ENCODE data around the gene RAD51B. TPM values are rescaled to one million over a fixed set of nuclear protein-coding genes. Genes with fewer than 3 reads are reported as not detected.

RAD51B gene
- total and polyA plus RNA-seq, 2 of the 13 experiments (the other 11 are each of a cell fraction or from before 2014, with no cell fraction given), result 7.0 to 9.5 TPM

DNA sequence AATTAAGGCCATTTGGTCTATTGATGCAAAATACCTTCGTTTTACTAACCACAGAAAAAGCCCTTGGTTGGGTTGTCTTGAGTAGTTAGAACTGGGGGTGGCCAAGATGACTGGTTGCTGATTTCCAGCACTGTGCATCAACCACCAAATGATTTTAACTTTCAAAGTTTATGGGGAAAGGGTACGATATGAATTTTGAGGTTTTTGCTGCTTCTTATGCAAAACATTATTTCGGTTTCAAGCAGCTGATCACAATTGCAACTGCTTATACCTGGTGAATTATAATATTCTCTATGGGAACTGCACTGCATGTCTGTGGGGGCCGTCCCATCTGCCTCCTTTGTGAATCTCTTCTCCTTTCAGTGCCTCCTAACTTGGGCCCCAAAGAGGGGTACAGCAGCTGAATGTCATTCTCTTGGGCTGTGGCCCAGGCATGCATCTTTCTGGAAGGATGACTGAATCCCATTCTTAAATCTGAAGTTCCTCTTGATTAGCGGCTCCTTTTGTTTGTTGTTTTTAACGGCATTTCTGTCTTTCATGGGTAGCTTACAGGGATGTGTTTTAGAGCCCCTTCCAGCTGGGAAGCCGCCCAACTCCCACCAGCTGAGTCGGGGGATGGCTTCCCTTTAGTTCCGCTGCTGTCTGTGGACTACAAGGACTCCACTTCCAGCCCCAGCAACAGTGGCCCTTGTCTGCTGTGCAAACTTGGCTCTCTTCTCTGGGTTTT, 493.5 kb downstream of the RAD51B start (continued):
- TF ChIP-seq ZNF460 (CRISPR knock-in tag; IDR thresholded peaks at IDR 0.05; ENCODE audit: borderline replicate concordance) (no peak), RFXAP (CRISPR knock-in tag; IDR thresholded peaks at IDR 0.05; ENCODE audit: borderline replicate concordance) (no peak), SIN3A (IDR thresholded peaks at IDR 0.05; ENCODE audit: borderline replicate concordance, low read depth, low read length) (no peak)
- TF ChIP-seq, protein P1, sequence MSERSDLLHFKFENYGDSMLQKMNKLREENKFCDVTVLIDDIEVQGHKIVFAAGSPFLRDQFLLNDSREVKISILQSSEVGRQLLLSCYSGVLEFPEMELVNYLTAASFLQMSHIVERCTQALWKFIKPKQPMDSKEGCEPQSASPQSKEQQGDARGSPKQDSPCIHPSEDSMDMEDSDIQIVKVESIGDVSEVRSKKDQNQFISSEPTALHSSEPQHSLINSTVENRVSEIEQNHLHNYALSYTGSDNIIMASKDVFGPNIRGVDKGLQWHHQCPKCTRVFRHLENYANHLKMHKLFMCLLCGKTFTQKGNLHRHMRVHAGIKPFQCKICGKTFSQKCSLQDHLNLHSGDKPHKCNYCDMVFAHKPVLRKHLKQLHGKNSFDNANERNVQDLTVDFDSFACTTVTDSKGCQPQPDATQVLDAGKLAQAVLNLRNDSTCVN (CRISPR knock-in tag; IDR thresholded peaks at IDR 0.05; ENCODE audit: borderline replicate concordance), result no peak

- ChIA-PET POLR2A (interaction anchor here (1.0 kb wide), 1 partner anchor 19 kb away, joined by 3 read pairs; no protein-coding TSS in a partner anchor), CTCF (ENCODE audit: low intra/inter-chr PET ratio, low total read pairs) (no interaction called here)
- no peak overlapping the region for H2AFZ ChIP-seq (ENCODE audit: low read length)
- no peaks in the 10 kb centered on the region for H3K9me3 ChIP-seq (ENCODE audit: low read length)
- H3K9ac ChIP-seq (ENCODE audit: insufficient read depth, low read depth, low read length), result no peak overlapping the region
- H3K4me2 ChIP-seq (ENCODE audit: low read depth, low read length), result no peak overlapping the region
- no peak for DNase-seq (ENCODE audit: low spot score)
- no peaks in the 10 kb centered on the region for H3K79me2 ChIP-seq (ENCODE audit: insufficient read depth, low read length)
- no peak overlapping the region for H3K4me3 ChIP-seq (replicated peaks in 1 of 3; ENCODE audit: insufficient read depth in 1 of 3, low read depth in 2 of 3, low read length in 3 of 3)
- intact Hi-C loops (cut with micrococcal nuclease; ENCODE audit: unreplicated experiment), result no loop called here
- no peaks in the 10 kb centered on the region for H3K36me3 ChIP-seq (replicated peaks in 1 of 2; ENCODE audit: control insufficient read depth in 1 of 2, insufficient read depth in 2 of 2, low read length in 2 of 2)
- H3K4me1 ChIP-seq (ENCODE audit: insufficient read depth, low read length), result peaks cover 27% of the 10 kb centered on the region
- H4K20me1 ChIP-seq (ENCODE audit: insufficient read depth, low read length), result no peaks in the 10 kb centered on the region
- in situ Hi-C loops (cut with HindIII; ENCODE audit: extremely low pct_ligation_motif_present, low pct_unique_long_range_greater_than_20kb), result no loop called here
- WGBS (ENCODE audit: low lambda C conversion rate), result 71% methylated on average over 4 of the region's 4 CpGs
- no peak for ATAC-seq
- no peak for FAIRE-seq
- H3K27ac ChIP-seq (ENCODE audit: extremely low read length, insufficient read depth, low read length), result no peak overlapping the region
- no TSS peak for BruUV-seq (replicated peaks)
- H3K27me3 ChIP-seq (ENCODE audit: control insufficient read depth in 1 of 2, insufficient read depth in 2 of 2, low read length in 2 of 2), result no peaks in the 10 kb centered on the region
- no peak for TF ChIP-seq HBP1 (CRISPR knock-in tag; IDR thresholded peaks at IDR 0.05; ENCODE audit: low read depth)
- no peak for TF ChIP-seq AGO1 (IDR thresholded peaks at IDR 0.05; ENCODE audit: low read depth, low read length, poor library complexity, severe bottlenecking)
- no peak for TF ChIP-seq ZNF12 (CRISPR knock-in tag; IDR thresholded peaks at IDR 0.05)
- TF ChIP-seq TMF1 (CRISPR knock-in tag; IDR thresholded peaks at IDR 0.05; ENCODE audit: low read depth), result no peak
- TF ChIP-seq ZNF468 (CRISPR knock-in tag; IDR thresholded peaks at IDR 0.05), result no peak
These were observed 495.1 kb downstream of the RAD51B start for GRCh38 chr14:68314642-68315041.

All from HepG2 (cell line).